HepG2 (cell line): ENCODE data around the gene STIM1. TPM values are rescaled to one million over a fixed set of nuclear protein-coding genes. Genes with fewer than 3 reads are reported as not detected.
A peak's percentile ranks its signal among the peaks of the same experiment; 100 is the strongest.

Experiments
- ATAC-seq: fragments of 200-7000 bp; cut with Tn5 transposase; 3 replicates; pipeline ENCODE4 v1.9.1; 2020; ENCODE audit warnings: mild to moderate bottlenecking, moderate library complexity
- BruUV-seq: library from RNA; stranded (reverse); fragments of 400-500 nt; replicated peaks from 2 replicates; lab custom pipeline; 2021; lab: Mats Ljungman, UMichigan
- CTCF ChIA-PET: fragments of 300-600 bp; formaldehyde crosslinking; extraction: SDS; loops from one replicate; lab custom pipeline; 2021; ENCODE audit warnings: low total read pairs, inconsistent platforms, low intra/inter-chr PET ratio; lab: Yijun Ruan, JAX
- POLR2A ChIA-PET: fragments of 350-600 bp; sonication (Branson Sonifier 250); formaldehyde crosslinking; loops from one replicate; lab custom pipeline; 2020; ENCODE audit warnings: antibody characterized with exemption, inconsistent platforms; lab: Yijun Ruan, JAX
- DNase-seq: peaks from one replicate; pipeline ENCODE4 v3.0.0-alpha.2; 2015; ENCODE audit warnings: low spot score
- FAIRE-seq: peaks from 3 replicates; lab custom pipeline; 2011; peaks lifted over from hg19 to GRCh38; lab: Jason Lieb, UNC
- H2AFZ ChIP-seq: one replicate; pipeline ENCODE4 v1.6.1; 2011; ENCODE audit warnings: low read length, inconsistent platforms
- H3K27ac ChIP-seq: fragments of 300-600 bp; 3 replicates; pipeline ENCODE4 v1.8.0; 2011; ENCODE audit warnings: mixed run types, mild to moderate bottlenecking, mixed read lengths, low read length, inconsistent platforms; ENCODE audit not compliant: insufficient read depth; ENCODE audit errors: extremely low read length
- H3K27me3 ChIP-seq, 2 experiments: fragments of 200-600 bp in 1 of 2; 2 replicates in 1 of 2; 3 replicates in 1 of 2; pipeline versions ENCODE4 v1.6.0 to v1.8.0; 2011; ENCODE audit warnings: low read length in 2 of 2, mild to moderate bottlenecking in 2 of 2, moderate library complexity in 2 of 2, inconsistent platforms in 1 of 2; ENCODE audit not compliant: insufficient read depth in 2 of 2, control insufficient read depth in 1 of 2
- H3K36me3 ChIP-seq, 2 experiments: fragments of 200-600 bp in 1 of 2; replicated peaks in 1 of 2; 2 replicates in 1 of 2; 3 replicates in 1 of 2; pipeline versions ENCODE4 v1.5.1 to v1.8.0; 2011; ENCODE audit warnings: low read length in 2 of 2, inconsistent platforms in 1 of 2; ENCODE audit not compliant: insufficient read depth in 2 of 2, control insufficient read depth in 1 of 2
- H3K4me1 ChIP-seq: 2 replicates; pipeline ENCODE4 v1.5.1; 2012; ENCODE audit warnings: low read length, inconsistent platforms; ENCODE audit not compliant: insufficient read depth
- H3K4me2 ChIP-seq: 2 replicates; pipeline ENCODE4 v1.6.0; 2011; ENCODE audit warnings: low read depth, low read length, inconsistent platforms
- H3K4me3 ChIP-seq, 3 experiments: fragments of 200-600 bp in 1 of 3; sonication (generic), shearing (Covaris generic) in 1 of 3; replicated peaks in 1 of 3; 2 replicates each; pipeline ENCODE4 v1.5.1; 2011 to 2016; ENCODE audit warnings: low read length in 3 of 3, inconsistent platforms in 2 of 3, low read depth in 2 of 3, mild to moderate bottlenecking in 2 of 3, control low read depth in 1 of 3, mixed read lengths in 1 of 3; ENCODE audit not compliant: insufficient read depth in 1 of 3
- H3K79me2 ChIP-seq: one replicate; pipeline ENCODE4 v1.6.1; 2011; ENCODE audit warnings: low read length, inconsistent platforms; ENCODE audit not compliant: insufficient read depth
- H3K9ac ChIP-seq: 2 replicates; pipeline ENCODE4 v1.6.0; 2011; ENCODE audit warnings: mild to moderate bottlenecking, low read depth, low read length, inconsistent platforms; ENCODE audit not compliant: insufficient read depth
- H3K9me3 ChIP-seq: 2 replicates; pipeline ENCODE4 v1.5.1; 2012; ENCODE audit warnings: mild to moderate bottlenecking, low read length
- H4K20me1 ChIP-seq: 2 replicates; pipeline ENCODE4 v1.6.0; 2011; ENCODE audit warnings: inconsistent platforms, mild to moderate bottlenecking, low read length, moderate library complexity; ENCODE audit not compliant: insufficient read depth
- ATF1 ChIP-seq: IDR thresholded peaks from 2 replicates; pipeline ENCODE4 v1.6.1; 2016; ENCODE audit warnings: mild to moderate bottlenecking, control low read depth
- CEBPB ChIP-seq: IDR thresholded peaks from 2 replicates; pipeline ENCODE4 v1.6.1; 2011; ENCODE audit warnings: low read depth, low read length, improper control_type of control experiment, borderline replicate concordance
- CEBPG ChIP-seq: IDR thresholded peaks from 2 replicates; pipeline ENCODE4 v1.6.1; 2016
- EP300 ChIP-seq, 3 experiments: sonication (generic) in 1 of 3; formaldehyde crosslinking in 1 of 3; IDR thresholded peaks; 2 replicates each; pipeline versions ENCODE4 v1.5.1 to v1.6.1; 2011 to 2020; ENCODE audit warnings: low read depth in 2 of 3, low read length in 2 of 3, borderline replicate concordance in 1 of 3, improper control_type of control experiment in 1 of 3, mild to moderate bottlenecking in 1 of 3, missing genetic modification reagents in 1 of 3, moderate library complexity in 1 of 3
- GATAD2A ChIP-seq: IDR thresholded peaks from 2 replicates; pipeline ENCODE4 v1.6.1; 2016
- HNF4A ChIP-seq: sonication (generic); formaldehyde crosslinking; IDR thresholded peaks from 2 replicates; pipeline ENCODE4 v1.4.0; 2020; ENCODE audit warnings: missing genetic modification reagents
- HNF4G ChIP-seq, 2 experiments: sonication (generic) in 1 of 2; formaldehyde crosslinking in 1 of 2; IDR thresholded peaks; 2 replicates each; pipeline versions ENCODE4 v1.4.0 to v1.6.1; 2011 to 2020; ENCODE audit warnings: borderline replicate concordance in 2 of 2, low read depth in 2 of 2, mild to moderate bottlenecking in 2 of 2, low read length in 1 of 2, missing genetic modification reagents in 1 of 2, moderate library complexity in 1 of 2
- JDP2 ChIP-seq: sonication (generic); formaldehyde crosslinking; IDR thresholded peaks from 2 replicates; pipeline ENCODE4 v1.8.1; 2022; ENCODE audit warnings: missing genetic modification reagents, borderline replicate concordance
- SOX5 ChIP-seq: IDR thresholded peaks from 2 replicates; pipeline ENCODE4 v1.6.1; 2016; ENCODE audit warnings: borderline replicate concordance
- SOX6 ChIP-seq, 2 experiments: fragments of 450-650 bp in 1 of 2; sonication (generic) in 1 of 2; formaldehyde crosslinking in 1 of 2; IDR thresholded peaks; 2 replicates each; pipeline versions ENCODE4 v1.4.0 to v1.6.1; 2017 to 2020; ENCODE audit warnings: antibody characterized with exemption in 1 of 2, mild to moderate bottlenecking in 1 of 2, missing genetic modification reagents in 1 of 2
- TEF ChIP-seq: sonication (generic); formaldehyde crosslinking; IDR thresholded peaks from 2 replicates; pipeline ENCODE4 v1.5.0; 2020; ENCODE audit warnings: missing genetic modification reagents
- ZBTB2 ChIP-seq: sonication (generic); formaldehyde crosslinking; IDR thresholded peaks from 2 replicates; pipeline ENCODE4 v1.8.0; 2022; ENCODE audit warnings: low read depth, missing genetic modification reagents
- ZNF20 ChIP-seq: sonication (generic); formaldehyde crosslinking; IDR thresholded peaks from 2 replicates; pipeline ENCODE4 v1.4.0; 2020; ENCODE audit warnings: mild to moderate bottlenecking, moderate library complexity, missing genetic modification reagents
- WGBS: methylation state at CpG from one replicate; pipeline ENCODE4 v1.1.6; 2017; ENCODE audit warnings: low lambda C conversion rate; 5-methylcytosine and 5-hydroxymethylcytosine counted together
- in situ Hi-C: cut with HindIII; loops from 2 replicates; pipeline ENCODE4 v1.10.0; 2017; ENCODE audit warnings: low pct_unique_long_range_greater_than_20kb; ENCODE audit not compliant: extremely low pct_ligation_motif_present
- intact Hi-C: fragments of 100-400 bp; cut with micrococcal nuclease; formaldehyde crosslinking; loops from one replicate; pipeline ENCODE4 v1.10.0; 2022; ENCODE audit not compliant: unreplicated experiment
- polyA plus RNA-seq, 8 experiments: library from polyadenylated mRNA; depleted of rRNA in 3 of 8; stranded (reverse) in 7 of 8; unstranded in 1 of 8; fragments of >200 nt; fragmentation: Illumina TruSeq in 4 of 8; extraction: Trizol in 4 of 8; gene quantifications; 2 replicates each; pipeline versions ENCODE4 v1.2.1 to v1.2.3, GENCODE V29; 2011 to 2016; ENCODE audit warnings: low read depth in 4 of 8, missing spikeins in 1 of 8, mixed read lengths in 1 of 8; ENCODE audit not compliant: insufficient read depth in 1 of 8
- total RNA-seq, 5 experiments: library from RNA; depleted of rRNA; stranded (reverse); fragments of >200 nt; fragmentation: Illumina TruSeq; extraction: Trizol; gene quantifications; 2 replicates each; pipeline ENCODE4 v1.2.3, GENCODE V29; 2016; ENCODE audit warnings: low read depth in 1 of 5

The STIM1 gene
- total and polyA plus RNA-seq, 2 of the 13 experiments (the other 11 are each of a cell fraction or from before 2014, with no cell fraction given): 19.2 to 28.5 TPM

DNA sequence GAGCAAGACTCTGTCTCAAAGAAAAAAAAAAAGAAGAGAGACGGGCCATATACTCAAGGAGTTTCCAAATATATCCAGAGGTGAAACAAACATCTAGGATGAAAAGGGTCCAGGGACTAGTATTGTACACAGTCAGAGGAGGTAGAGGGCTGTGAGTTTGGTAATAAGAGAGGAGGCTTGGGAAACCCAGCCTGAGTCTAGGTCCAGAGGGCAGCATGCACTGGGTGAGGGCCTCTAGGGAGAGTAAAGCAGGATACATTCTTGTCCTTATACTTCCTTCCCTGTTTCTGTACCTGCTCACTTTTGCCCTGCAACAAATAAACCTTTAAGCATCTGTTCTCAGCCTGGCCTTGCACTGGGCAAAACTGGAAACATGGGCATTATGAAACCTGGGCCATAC, 31.5 kb downstream of the STIM1 start:
- no TSS peak for BruUV-seq
- H3K4me3 ChIP-seq: no peak overlapping the region
- H3K4me1 ChIP-seq: peaks cover 42% of the 10 kb centered on the region
- POLR2A ChIA-PET: no interaction called here
- 27% methylated on average over 1 of the region's 1 CpG for WGBS
- FAIRE-seq (peak; percentile 62), ATAC-seq (peak; percentile 99), DNase-seq (peak; percentile 44)
- no peaks in the 10 kb centered on the region for H3K9me3 ChIP-seq
- H3K4me2 ChIP-seq: peak overlapping the region; percentile 25
- CTCF ChIA-PET: no interaction called here
- TF ChIP-seq ZNF20 (CRISPR knock-in tag) (peak; percentile 75; the same call in 1 of the 2 replicates), SOX5 (CRISPR knock-in tag) (peak; percentile 8; the same call in 1 of the 2 replicates), CEBPG (CRISPR knock-in tag) (peak; percentile 69), CEBPB (peak; percentile 94), HNF4G (IDR thresholded peaks at IDR 0.05; ENCODE audit: borderline replicate concordance, low read depth, low read length) (peak; percentile 66), HNF4G (CRISPR knock-in tag; IDR thresholded peaks at IDR 0.05; ENCODE audit: borderline replicate concordance, low read depth) (no peak), GATAD2A (CRISPR knock-in tag) (peak; percentile 42; the same call in 1 of the 2 replicates), TEF (CRISPR knock-in tag) (no peak), SOX6 (IDR thresholded peaks at IDR 0.05) (no peak), SOX6 (CRISPR knock-in tag; IDR thresholded peaks at IDR 0.05) (0 out of 2 replicates have a peak, but pooled peaks have one; percentile 10), EP300 (IDR thresholded peaks at IDR 0.05; ENCODE audit: low read depth in 2 of 2, low read length in 2 of 2) (0 out of 4 replicates have a peak, but pooled peaks have one; percentile 9 to 20), EP300 (CRISPR knock-in tag; IDR thresholded peaks at IDR 0.05; ENCODE audit: borderline replicate concordance) (no peak), ZBTB2 (no peak), JDP2 (CRISPR knock-in tag) (no peak), ATF1 (CRISPR knock-in tag) (no peak), HNF4A (CRISPR knock-in tag) (peak; percentile 71)
- peak overlapping the region; percentile 40 for H3K27ac ChIP-seq
- peaks cover 61% of the 10 kb centered on the region for H3K79me2 ChIP-seq
- no peak overlapping the region for H3K9ac ChIP-seq
- H2AFZ ChIP-seq: no peak overlapping the region
- in situ Hi-C loops (no loop called here), intact Hi-C loops (loop anchor here (2.0 kb wide), 1 partner anchor 18 kb away; no protein-coding TSS in a partner anchor)
- no peaks in the 10 kb centered on the region for H3K27me3 ChIP-seq
- no peaks in the 10 kb centered on the region for H4K20me1 ChIP-seq
- H3K36me3 ChIP-seq: no peaks in the 10 kb centered on the region
